SU-DHL-6 (cell line): ENCODE results near the gene MROH2A.

ENCODE experiments used
- EZH2phosphoT487 ChIP-seq: fragments of 200-600 bp; sonication (generic), shearing (Covaris generic); conservative IDR thresholded peaks from 2 replicates; pipeline ENCODE4 v1.6.1; 2018; ENCODE audit warnings: mild to moderate bottlenecking, antibody characterized with exemption, low read length, moderate library complexity, mixed read lengths
- TF ChIP-seq, protein P1 (sequence below): fragments of 200-600 bp; sonication (generic); IDR thresholded peaks from one replicate; pipeline ENCODE4 v1.5.1; 2017; ENCODE audit warnings: antibody characterized with exemption, mild to moderate bottlenecking, low read length, moderate library complexity; ENCODE audit not compliant: insufficient read depth, poor library complexity, severe bottlenecking

DNA sequence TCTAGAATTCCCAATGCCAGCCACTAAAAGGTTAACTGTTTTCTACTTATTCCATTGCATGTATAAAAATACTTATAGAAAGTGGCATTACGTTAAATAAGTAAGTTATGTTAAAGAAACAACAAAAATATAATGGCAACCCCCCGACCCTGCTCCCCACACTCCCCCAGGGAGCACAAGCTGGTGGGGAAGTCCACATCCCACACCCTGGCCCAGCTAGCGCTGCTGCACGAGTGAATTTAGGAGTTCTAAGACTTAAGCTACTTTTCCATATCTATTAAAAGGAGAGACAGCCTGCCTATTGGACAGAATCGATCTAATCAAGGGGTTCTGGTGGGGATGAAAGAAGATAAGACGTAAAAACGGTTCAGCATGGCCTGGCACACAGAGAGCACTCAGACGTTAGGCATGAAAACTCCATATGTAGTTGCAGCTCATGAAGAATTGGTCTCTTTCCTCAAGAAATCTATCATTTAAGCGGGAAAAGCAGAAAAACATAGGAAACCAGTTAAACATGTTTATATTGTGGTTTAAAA lies 59.6 kb downstream of the MROH2A start:
- TF ChIP-seq, protein P1, sequence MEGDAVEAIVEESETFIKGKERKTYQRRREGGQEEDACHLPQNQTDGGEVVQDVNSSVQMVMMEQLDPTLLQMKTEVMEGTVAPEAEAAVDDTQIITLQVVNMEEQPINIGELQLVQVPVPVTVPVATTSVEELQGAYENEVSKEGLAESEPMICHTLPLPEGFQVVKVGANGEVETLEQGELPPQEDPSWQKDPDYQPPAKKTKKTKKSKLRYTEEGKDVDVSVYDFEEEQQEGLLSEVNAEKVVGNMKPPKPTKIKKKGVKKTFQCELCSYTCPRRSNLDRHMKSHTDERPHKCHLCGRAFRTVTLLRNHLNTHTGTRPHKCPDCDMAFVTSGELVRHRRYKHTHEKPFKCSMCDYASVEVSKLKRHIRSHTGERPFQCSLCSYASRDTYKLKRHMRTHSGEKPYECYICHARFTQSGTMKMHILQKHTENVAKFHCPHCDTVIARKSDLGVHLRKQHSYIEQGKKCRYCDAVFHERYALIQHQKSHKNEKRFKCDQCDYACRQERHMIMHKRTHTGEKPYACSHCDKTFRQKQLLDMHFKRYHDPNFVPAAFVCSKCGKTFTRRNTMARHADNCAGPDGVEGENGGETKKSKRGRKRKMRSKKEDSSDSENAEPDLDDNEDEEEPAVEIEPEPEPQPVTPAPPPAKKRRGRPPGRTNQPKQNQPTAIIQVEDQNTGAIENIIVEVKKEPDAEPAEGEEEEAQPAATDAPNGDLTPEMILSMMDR = no peak
- no peak for TF ChIP-seq EZH2phosphoT487
